Measurements from ENCODE around the gene TMED1. TPM values are rescaled to one million over a fixed set of nuclear protein-coding genes. Genes with fewer than 3 reads are reported as not detected.
"Not testable (repeated sequence)": the region's sequence is repeated elsewhere in the genome, so short reads cannot be mapped to it uniquely, and the experiment has no call there.

The TMED1 gene
- total RNA-seq, 1 donor from 2014 or later = 13.3 TPM

- DNase-seq (ENCODE audit: low spot score) = no peak
Measured at GRCh38 chr19:10862561-10863106, 26.6 kb upstream of the TMED1 start.

DNA sequence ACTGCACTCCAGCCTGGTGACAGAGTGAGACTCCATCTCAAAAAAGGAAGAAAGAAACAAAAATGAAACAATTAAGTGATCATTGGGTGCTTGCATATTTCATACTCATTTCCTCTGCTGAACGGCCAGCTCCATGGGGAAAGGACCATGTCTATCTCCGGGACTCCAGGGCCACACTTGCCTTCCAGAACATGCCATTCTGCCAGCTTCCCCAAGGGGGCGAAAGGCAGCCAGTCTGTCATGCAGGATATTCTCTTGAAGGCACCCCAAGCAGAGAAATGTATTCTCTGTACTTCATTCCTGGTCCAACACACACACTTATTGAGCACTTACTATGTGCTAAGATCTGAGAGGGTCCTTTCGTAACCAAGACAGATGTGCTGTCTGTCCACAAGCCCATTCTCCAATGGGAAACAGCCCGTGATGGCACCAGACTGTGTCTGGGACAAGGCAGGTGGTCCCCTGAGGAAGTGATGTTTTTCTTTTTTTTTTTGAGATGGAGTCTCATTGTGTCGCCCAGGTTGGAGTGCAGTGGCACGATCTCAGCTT is 25.2 kb upstream of the TMED1 start:
- no peak for DNase-seq (ENCODE audit: low spot score)

DNA sequence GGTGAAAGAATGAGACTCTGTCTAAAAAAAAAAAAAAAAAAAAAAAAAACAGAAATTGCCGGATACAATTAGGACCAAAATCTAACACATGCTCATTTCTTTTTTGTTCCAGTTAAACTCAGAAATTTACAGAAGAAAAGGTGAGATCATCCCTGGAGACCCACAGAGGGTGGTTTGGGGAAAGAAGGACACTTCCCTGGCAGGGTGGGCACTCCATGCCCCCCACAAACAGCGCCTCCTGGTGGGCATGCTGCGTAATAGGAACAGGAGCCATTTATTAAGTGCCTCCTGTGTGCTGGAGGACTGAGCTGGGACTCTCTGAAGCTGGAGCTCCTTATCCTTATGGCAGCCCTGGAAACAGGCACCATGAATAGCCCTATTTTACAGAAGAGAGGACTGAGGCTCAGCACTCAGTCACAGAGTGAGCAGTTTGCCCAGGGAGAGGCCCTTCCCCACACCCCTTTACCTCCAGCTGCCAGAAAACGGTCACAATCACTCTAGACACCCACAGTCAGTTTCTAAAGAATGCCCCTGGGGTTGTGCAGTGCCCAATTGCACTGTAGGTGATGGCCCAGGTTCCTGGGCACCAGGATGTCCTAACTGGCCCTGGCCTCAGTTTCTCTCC is 22.3 kb upstream of the TMED1 start:
- no peak for DNase-seq (ENCODE audit: low spot score)

DNA sequence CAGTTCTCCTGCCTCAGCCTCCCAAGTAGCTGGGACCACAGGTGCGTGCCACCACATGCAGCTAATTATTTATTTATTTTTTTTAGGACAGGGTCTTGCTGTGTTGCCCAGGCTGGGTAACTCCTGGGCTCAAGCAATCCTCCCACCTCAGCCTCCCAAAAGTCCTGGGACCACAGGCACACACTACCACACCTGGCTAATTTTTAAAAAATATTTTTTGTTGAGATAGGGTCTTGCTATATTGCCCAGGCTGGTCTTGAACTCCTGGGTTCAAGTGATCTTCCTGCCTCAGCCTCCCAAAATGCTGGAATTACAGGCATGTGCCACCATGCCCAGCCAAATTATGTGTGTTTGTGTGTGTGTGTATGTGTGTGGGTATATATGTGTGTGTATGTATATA is 20.9 kb upstream of the TMED1 start:
- DNase-seq (ENCODE audit: low spot score) = not testable (repeated sequence)

DNA sequence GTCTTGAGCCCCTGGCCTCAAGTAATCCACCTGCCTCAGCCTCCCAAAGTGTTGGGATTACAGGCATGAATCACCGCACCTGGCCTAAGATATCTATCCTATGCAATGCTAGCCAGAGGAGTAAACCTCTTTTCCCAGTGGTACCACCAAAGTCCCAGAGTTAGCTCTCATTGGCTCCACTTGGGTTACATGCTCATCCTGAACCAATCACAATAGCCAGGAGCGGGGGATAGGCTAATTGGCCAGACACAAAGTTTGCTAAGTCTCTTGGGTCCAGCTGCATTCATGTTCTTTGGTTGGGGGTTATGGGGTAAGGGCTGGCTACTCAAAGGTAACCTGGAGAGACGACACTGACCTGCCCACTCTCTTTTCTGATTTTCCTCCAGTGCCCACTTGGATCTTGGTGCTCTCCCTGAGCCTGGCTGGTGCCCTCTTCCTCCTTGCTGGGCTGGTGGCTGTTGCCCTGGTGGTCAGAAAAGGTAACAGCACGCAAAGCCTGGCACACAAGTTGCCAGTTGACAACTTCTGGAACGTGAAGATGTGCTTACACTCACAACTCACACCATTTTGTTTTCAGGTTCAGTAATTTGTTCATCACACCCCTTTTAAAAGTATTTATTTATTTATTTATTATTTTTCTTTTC is 20.0 kb upstream of the TMED1 start:
- DNase-seq (ENCODE audit: low spot score) = no peak

- no peak for DNase-seq (ENCODE audit: low spot score)
Measured at GRCh38 chr19:10854350-10855089, 18.5 kb upstream of the TMED1 start.

- no peak for DNase-seq (ENCODE audit: low spot score)
Measured at GRCh38 chr19:10852941-10853340, 16.9 kb upstream of the TMED1 start.

- DNase-seq (ENCODE audit: low spot score) = no peak
Measured at GRCh38 chr19:10852098-10852800, 16.2 kb upstream of the TMED1 start.

GRCh38 chr19:10850631-10851030 is 14.6 kb upstream of the TMED1 start:
- no peak for DNase-seq (ENCODE audit: low spot score)

GRCh38 chr19:10848230-10848856 is 12.3 kb upstream of the TMED1 start, which contains the start of gene C19orf38:
TSS of gene C19orf38 (plus strand) at chr19:10848415. CDS start at chr19:10848509, 94 bp downstream.
- no peak for DNase-seq (ENCODE audit: low spot score)

GRCh38 chr19:10846500-10847202 is 10.6 kb upstream of the TMED1 start:
- DNase-seq (ENCODE audit: low spot score) = no peak

GRCh38 chr19:10842788-10843187 is 6.8 kb upstream of the TMED1 start:
- no peak for DNase-seq (ENCODE audit: low spot score)

DNA sequence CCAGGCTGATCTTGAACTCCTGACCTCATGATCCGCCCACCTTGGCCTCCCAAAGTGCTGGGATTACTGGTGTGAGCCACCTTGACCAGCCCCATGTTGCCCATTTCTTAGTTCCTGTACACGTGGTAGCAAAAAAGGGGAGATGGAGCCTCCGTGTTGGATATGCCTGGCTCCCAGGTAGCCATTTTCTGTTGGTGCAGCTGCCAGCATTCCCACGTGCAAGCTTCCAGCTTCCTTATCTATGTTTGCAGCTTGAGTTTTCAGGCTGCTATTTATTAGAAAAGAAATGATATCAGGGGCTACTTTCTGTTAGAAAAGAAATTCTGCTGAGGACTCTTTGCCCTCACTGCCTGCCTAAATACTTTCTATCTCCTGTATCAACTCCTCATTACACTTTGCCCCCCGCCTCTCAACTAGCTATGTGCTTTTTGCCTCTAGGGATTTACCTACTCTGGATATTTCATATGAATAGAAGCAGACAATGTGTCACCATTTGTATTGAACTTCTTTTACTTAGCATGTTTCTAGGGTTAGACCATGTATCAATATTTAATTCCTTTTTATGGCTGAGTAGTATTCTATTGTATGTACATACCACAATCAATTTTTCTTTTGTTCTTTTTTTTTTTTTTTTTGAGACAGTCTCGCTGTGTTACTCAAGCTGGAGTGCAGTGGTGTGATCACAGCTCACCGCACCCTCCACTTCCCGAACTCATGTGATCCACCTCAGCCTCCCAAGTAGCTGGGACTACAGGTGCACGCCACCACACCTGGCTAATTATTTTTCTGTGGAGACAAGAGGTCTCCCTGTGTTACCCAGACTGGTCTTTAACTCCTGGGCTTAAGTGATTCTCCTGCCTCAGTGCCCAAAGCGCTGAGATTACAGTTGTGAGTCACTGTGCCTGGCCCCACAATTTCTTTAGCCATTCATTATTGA is 3.4 kb upstream of the TMED1 start:
- DNase-seq (ENCODE audit: low spot score) = no peak

DNA sequence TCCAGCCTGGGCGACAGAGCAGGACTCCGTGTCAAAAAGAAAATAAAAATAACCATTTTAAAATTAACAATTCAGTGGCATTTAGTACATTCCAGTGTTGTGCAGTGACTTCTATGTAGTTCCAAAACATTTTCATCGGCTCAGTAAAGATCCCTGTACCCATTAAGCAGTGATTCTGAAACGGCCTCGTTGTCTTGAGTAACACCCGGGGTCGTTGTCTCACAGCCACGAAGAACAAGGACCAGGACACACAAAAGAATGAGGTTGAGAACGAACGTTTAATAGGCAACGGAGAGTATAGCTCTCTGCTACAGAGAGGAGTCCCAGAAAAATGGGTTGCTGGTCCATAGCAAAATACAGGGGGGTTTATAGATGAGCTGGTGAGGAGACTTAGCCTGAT is 2.4 kb upstream of the TMED1 start:
- DNase-seq (ENCODE audit: low spot score) = no peak

- DNase-seq (ENCODE audit: low spot score) = not testable (repeated sequence)
Measured at GRCh38 chr19:10837649-10838048, 1.6 kb upstream of the TMED1 start.

GRCh38 chr19:10836479-10837330 is 693 bp upstream of the TMED1 start:
- peak; percentile 85 for DNase-seq (ENCODE audit: low spot score)

DNA sequence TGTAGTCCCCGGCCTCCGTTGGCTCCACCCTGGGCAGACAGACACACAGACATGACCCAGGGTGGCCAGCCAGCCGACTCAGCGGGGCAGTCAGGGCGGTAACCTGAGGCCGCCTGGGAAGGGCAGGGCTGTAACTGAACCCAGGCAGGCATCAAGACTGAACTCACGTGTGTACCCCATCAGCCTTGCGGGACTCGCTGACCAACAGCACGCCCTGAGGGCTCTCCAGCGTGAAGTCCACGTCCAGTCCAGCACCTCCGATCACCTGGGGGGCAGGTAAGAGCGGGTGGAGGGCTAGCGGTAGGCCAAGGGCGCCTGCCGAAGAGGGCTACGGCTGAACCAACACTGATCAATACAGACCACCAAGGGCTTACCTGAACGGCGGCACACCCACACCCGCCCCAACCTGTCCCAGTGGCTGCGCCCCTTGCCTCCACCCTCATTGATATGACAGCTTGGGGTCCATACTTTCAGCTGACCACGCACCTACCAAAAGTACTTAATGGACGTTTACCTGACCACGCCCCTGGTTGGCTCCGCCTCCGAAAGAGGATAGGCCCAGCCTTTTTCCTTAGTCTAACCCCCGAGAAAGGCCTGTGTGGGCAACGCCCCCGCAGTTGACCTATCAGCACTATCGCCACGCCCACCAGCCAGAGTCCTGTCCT is 791 bp downstream of the TMED1 start:
- DNase-seq (ENCODE audit: low spot score) = no peak

- DNase-seq (ENCODE audit: low spot score) = no peak
Measured at GRCh38 chr19:10832939-10833296, 3.1 kb downstream of the TMED1 start.
